HG03135 (cell line): ENCODE measurements around the gene RNF135.
"Not testable (repeated sequence)": the region's sequence is repeated elsewhere in the genome, so short reads cannot be mapped to it uniquely, and the experiment has no call there.

ENCODE experiments used
- ATAC-seq: cut with Tn5 transposase; IDR thresholded peaks from one replicate; pipeline ENCODE4 v1.9.1; 2021; ENCODE audit warnings: mild to moderate bottlenecking, moderate library complexity; ENCODE audit not compliant: unreplicated experiment

RNF135 gene, protein sequence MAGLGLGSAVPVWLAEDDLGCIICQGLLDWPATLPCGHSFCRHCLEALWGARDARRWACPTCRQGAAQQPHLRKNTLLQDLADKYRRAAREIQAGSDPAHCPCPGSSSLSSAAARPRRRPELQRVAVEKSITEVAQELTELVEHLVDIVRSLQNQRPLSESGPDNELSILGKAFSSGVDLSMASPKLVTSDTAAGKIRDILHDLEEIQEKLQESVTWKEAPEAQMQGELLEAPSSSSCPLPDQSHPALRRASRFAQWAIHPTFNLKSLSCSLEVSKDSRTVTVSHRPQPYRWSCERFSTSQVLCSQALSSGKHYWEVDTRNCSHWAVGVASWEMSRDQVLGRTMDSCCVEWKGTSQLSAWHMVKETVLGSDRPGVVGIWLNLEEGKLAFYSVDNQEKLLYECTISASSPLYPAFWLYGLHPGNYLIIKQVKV

DNA sequence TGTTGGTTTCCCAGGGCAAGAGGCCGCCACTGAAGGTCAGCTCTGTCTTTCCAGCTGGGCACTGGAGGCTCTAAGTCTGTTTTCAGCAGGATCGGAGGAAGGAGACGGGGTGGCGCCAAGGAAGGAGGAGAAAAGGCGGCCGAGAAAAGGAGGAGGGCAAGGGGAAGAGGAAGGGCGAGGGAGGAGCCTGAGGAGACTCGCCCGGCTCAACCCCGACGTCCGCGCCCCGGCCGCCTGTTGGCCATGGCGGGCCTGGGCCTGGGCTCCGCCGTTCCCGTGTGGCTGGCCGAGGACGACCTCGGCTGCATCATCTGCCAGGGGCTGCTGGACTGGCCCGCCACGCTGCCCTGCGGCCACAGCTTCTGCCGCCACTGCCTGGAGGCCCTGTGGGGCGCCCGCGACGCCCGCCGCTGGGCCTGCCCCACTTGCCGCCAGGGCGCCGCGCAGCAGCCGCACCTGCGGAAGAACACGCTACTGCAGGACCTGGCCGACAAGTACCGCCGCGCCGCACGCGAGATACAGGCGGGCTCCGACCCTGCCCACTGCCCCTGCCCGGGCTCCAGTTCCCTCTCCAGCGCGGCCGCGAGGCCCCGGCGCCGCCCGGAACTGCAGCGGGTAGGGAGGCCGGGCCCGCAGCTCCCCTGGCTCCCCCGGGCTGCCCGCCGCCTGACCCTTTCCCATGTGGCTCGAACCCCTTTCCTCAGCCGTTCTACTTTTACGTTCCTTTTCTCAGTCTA lies at the start of gene RNF135:
TSS of gene RNF135 (plus strand) at position 209 of the 737 bp plus-strand sequence. CDS start at position 244, 35 bp downstream.
- peak; percentile 55 for ATAC-seq

DNA sequence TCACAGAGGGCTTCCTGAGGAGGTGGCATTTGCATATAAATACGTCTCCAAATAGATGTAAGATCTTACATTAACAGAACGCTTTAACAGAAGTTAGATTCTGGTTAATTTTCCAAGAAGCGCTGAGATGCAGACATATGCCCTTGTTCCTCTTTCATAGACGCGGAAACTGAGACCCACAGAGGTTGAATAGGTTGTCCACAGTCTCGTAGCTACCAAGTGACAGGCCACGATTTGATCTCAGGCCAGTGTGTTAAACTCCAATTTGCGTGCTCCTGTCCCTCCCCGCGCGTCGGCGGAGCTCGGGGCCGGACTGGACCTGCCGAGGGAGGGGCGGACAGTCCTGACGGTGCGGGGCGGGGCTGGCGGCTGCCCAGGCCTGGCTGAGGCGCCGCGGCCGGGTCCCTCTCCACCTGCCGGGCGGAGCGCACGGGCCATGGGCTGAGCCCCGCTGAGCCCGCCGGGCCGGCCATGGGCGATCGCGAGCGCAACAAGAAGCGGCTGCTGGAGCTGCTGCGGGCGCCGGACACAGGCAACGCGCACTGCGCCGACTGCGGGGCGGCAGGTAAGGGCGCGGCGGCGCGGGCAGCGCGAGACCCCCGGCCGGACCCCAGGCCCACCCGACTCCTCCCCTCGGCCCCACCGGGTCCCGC lies 49.2 kb upstream of the RNF135 start, which contains the start of gene ADAP2:
TSS of gene ADAP2 (plus strand) at position 402 of the 653 bp plus-strand sequence. CDS start at position 472, 70 bp downstream.
- ATAC-seq, result no peak

DNA sequence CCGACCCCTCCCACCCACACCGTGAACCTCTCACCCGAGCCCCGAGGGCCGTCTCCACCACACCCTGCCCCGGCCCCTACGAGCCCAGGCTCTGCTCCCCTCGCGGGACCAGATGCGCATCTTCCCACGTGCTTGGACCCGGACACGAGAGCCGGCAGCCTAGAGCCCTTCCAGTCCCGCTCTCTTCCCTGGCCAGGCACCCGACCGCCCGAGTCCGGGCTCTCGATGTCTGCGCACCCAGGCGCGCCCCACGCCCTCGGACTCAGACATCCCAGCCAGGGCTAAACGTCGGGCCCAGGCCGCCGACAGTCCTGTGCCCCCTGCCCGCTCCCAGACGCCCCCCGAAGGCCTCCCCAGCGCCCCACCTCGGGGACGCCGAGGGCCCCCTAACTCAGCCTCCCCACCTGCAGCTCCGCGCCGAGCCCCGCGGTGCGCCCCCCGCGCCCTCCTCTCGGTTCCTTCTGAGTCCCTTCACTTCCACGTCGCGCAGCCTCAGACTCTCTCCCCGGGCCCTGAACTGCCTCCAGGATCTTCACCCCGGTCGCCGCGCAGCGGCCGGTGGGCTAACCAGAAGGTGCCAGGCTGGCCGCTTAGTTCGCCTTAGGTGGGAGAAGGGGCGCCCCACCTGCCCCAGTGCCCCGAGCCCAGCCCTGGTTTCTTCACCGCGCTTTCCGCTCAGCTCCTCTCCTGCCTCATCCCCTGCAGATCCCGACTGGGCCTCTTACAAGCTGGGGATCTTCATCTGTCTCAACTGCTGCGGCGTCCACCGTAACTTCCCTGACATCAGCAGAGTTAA lies 48.4 kb upstream of the RNF135 start:
- no peak for ATAC-seq

DNA sequence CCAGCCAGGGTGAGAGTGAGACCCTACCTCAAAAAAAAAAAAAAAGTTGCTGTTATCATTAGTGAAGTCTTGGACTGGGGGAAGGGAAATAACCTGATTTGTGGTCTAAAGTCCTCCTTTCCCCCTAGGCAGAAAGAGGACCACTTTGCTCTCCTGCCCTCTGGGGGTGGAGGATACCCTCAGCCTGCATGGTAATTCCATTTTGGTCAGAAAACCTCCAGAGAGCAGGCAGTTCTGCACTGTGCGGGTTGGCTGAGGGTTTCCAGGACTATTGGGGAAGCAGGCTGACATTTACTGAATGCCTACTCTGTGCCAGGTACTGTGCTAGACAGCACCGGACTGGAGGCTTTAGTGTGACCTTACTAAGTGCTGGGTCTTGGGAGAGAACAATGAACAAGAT lies 46.5 kb upstream of the RNF135 start:
- ATAC-seq, result no peak

DNA sequence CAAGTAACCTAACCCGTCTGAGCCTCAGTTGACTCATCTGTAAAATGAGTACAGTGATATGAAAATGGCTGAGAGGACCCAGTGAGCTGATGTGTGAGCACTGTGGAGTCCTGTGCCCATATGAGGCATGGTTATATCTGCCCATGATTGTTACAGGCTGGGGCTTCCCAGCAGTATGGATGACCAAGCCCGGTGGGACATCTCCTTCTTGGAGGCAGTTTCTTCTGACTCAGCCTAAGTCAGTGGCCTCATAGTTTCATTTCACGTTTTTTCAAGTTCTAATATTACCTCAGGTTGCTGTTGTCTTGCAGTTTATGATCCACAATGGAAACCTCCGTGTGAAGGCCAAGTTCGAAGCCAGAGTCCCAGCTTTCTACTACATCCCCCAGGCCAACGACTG lies 44.3 kb upstream of the RNF135 start:
- ATAC-seq, result no peak

DNA sequence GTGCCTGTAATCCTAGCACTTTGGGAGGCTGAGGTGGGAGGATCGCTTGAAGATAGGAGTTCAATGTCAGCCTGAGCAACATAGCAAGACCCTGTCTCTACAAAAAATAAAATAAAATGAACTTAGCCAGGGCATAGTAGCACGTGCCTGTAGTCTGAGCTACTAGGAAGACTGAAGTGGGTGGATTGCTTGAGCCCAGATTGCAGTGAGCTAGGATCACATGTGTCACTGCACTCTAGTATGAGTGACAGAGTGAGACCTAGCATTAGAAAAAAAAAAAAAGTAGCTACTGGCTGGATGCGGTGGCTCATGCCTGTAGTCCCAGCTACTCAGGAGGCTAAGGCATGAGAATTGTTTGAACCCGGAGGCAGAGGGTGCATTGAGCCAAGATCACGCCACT lies 43.1 kb upstream of the RNF135 start:
- ATAC-seq, result no peak

DNA sequence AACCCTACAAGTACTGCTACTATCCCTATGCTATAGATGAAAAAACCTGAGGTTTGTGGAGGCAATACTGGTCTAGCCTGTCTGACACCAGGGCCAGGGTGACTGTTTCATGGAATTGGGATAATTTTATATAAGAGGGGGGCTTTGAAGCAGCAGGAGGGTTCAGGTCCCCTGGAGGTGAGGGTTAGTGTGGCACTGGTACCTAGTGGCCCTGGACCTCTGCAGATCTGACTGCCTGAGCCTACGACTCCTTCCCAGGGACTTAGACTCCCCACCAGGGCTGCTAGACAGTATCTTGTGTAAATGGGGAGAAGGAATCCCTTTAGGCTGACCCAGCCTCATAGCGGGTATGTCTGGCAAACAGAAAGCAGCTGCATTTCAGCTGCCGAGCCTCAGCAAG lies 42.3 kb upstream of the RNF135 start:
- no peak for ATAC-seq

DNA sequence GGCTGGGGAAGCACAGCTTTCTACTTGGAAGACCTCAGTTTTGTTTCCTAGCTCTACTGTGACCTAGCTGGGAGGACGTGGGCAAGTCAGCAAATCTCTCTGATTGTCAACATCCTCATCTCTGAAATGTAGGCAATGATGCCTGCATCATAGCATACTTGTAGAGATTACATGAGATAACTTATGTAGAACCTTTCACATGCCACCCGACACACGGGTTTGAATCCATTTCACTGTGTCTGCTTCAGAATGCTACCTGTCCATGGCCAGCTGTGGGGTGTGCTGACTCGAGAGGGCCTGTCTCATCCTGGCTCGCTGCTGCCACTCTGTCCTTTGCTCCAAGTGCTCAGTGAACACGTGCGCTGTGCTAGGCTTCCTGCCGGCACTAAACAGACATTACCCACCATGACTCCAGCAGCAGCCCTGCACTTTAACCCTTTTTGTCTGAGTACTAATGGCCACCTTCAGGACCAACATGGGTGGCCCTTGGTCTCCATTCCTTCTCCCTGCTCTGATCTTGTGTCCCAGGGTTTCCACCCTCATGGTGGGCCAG lies 41.7 kb upstream of the RNF135 start:
- no peak for ATAC-seq

DNA sequence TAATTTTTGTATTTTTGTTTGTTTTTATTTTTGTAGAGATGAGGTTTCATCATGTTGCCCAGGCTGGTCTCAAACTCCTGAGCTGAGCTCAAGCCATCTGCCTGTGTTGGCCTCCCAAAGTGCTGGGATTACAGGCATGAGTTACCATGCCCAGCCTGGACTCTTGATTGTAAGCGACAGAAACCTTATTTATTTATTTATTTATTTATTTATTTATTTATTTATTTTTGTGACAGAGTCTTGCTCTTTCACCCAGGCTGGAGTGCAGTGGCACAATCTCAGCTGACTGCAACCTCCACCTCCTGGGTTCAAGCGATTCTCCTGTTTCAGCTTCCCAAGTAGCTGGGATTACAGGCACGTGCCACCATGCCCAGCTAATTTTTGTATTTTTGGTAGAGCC lies 41.0 kb upstream of the RNF135 start:
- ATAC-seq, result not testable (repeated sequence)

DNA sequence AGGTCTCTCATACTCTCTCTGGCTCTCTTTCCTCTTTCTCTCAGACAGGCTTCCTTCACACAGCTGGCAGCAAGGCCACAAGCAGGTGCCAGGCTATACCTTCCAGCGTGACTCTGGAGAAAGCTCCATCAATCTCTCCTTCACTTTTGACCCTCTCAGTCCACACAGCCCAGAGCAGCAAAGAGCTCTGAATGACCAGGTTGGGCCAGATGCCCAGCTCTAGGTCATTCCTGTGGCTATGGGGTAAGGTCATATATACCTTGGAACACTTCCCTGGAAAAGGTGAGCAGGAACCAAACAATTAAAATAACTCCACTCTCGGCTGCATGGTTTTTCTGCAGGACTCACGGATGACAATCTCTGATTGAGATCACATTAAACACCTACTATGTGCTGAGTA lies 40.3 kb upstream of the RNF135 start:
- ATAC-seq, result no peak

DNA sequence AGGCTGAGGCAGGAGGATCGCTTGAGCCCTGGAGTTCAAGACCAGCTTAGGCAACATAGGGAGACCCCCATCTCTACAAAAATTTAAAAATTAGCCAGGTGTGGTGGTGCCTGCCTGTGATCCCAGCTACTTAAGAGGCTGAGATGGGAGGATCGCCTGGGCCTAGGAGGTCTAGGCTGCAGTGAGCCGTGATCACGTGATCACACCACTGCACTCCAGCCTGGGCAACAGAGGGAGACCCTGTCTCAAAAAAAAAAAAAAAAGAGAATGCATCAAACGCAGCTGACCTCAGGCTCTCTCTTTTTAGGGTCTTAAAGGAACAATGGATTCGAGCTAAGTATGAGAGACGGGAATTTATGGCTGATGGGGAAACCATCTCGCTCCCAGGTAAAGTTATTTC lies 39.3 kb upstream of the RNF135 start:
- not testable (repeated sequence) for ATAC-seq

DNA sequence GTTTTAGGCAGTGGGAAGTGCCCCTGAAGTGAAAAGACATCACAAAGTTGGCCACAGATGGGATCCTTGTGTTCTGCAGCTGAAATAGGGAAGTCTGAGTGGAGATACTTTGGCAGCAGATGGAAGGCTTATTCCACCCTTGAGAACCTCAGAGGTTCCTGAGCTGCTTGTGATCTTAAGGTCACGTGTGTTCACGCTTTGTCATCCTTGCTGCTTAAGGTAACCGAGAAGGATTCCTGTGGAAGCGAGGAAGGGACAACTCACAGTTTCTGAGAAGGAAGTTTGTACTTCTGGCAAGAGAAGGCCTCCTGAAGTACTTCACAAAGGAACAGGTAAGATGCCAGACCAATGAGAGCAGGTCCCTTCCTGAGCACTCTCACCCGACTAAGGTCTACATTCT lies 36.9 kb upstream of the RNF135 start:
- ATAC-seq, result no peak

DNA sequence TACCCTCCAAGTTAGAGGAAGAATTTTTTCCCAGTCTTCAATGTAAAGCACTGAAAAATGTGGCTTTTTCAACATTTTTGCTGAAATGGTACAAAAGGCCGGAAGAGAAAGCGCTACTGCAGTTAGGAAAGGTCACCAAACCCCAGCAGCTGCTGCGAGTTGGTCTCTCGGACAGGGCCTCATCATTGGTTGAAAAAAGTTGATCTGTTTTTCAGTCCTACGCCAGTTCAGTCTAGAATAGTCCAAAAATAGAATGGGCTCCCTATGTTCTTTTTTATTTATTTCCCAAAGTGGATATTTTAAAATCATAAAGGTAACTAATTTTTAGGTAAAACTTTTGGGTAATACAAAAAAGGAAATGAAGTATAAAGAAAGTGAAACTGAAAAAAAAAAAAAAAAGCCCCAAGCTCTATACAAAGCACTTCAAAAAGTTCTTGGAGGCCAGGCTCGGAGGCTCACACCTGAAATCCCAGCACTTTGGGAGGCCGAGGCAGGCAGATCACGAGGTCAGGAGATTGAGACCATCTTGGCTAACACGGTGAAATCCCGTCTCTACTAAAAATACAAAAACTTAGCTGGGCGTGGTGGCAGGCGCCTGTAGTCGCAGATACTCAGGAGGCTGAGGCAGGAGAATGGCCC lies 31.7 kb upstream of the RNF135 start:
- ATAC-seq, result no peak

DNA sequence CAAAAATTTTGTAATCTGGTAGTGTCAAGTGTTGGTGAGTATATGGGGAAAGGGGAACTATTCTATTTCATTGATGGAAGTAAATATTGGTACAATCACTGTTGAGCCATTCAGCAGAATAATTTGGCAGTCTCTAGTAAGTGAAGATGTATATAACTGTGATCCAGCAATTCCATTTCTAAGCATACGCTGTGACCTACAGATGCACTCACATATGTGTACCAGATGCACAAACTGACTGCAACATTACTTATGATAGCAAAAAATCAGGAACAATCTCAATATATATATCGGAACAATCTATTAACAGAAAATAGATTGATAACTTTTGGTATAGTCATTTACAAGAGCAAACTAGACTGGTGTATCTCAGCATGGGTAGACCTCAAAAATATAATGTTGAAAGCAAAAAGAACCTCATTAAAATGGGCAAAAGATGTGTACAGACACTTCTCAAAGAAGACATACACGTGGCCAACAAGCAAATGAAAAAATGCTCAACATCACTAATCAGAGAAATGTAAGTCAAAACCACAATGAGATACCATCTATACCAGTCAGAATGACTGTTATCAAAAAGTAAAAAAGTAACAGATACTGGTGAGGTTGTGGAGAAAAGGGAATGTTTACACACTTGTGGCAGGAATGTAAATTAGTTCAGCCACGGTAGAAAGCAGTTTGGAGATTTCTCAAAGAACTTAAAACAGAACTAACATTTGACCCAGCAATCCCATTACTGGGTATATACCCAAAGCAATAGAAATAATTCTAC lies 28.3 kb upstream of the RNF135 start:
- ATAC-seq, result no peak

DNA sequence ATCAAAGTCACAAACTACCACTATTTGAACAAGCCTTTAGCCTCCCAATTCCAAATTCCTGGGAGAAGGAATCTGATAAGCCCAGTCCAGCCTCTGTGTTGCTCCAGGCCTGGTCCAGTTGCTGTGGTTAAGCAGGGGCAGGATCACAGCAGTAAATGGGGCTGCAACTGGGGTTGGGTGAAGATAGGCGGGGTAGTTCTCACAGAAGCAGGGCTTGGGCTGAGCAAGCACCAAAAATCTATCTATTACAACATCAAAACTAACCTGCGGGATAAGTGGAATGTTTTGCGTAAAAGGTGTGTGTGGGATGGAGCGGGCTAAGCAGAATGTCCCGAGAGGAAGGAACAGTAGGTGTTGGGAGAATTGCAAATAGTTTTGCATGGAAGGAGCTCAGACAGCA lies 23.0 kb upstream of the RNF135 start:
- no peak for ATAC-seq

DNA sequence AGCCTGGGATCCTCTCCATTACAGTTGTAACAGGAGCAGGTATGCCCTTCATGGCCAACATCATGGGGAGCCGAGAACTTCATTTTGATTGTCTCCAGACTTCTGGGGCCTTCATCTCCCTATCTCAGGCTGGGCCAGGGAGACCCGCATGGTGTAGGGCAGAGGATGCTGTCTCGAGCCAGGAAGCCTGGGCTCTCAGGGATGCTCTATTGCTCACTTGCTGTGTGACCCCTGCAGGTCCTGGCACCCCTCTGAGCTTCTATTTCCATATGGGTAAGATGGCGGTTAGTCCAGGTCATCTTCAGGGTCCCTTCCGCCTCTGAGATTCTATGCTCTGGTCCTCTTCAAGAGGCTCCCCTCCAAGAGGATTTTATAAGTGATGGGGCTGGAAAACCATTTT lies 20.6 kb upstream of the RNF135 start:
- ATAC-seq, result no peak

DNA sequence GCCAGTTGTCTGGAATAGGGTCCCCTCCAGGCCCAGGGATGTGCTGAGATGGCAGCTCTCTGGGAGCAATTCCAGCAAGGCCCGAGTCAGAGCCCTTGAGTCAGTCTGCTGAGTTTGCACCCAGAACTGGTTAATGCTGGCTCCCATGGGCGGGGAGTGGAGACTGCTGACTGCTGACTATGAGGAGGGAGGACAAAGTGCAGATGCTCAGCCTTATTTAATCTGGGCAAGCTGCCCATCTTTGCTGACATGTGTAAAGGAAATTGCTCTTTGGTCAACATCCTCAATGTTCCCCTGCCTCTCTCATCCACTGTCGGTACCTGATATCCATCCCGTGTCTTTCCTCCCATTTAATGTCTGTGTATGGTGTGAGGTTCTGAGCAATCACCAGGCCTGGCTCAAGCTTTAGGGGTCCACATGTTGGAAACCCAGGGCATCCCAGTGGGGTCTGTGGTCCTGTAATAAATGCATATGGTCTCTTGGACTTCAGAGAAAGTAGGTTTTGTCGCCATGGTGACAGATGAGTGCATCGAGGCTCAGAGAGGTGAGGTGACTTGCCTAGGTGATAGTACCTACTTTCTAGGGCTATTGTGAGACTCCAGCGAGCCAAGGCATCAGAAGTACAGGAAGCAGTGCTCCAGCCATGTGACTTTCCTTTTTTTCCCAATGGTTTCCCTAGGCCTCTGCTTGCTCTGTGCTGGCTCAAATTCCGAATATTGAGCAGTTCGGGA lies 20.0 kb upstream of the RNF135 start:
- no peak for ATAC-seq

DNA sequence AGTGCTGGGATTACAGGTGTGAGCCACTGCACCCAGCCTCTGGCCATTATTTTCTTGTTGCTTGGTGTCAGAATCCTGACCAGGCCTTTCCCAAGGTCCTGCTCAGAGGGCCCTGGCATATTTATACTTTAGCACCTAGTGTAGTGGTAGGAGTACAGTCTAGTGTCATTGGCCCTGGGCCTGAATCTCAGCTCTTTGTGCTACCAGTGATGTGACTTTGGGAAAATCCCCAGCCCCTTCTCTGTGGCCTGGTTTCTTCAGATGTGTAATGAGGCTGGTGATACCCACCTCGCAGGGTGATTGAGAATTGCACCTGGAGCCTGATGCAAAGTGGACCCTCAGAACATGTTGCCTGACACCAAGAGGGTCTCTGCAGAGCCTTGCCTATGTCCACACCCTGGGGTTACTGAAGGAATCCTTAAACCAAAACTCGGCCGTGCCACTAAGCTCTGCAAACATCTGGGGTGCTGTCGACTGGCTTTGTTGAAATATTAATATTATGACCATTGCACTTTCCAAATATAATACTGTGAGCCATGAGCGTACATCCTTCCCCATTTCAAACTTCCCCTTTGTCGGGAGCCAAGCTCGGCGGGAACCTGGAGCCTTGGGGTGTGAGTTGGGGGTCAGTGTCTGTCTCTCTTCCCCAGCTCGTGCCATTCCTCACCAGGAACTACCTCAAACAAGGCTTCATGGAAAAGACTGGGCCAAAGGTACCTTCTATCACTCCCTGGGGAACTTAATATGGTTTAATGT lies 18.0 kb upstream of the RNF135 start:
- no peak for ATAC-seq
